Lower leg skin (tissue), 3 donors: ENCODE measurements around the gene SLC7A7.

Experiments
- CTCF ChIP-seq, 3 donors: fragments of 450-650 bp; IDR thresholded peaks; one replicate each; pipeline ENCODE4 v1.5.1; 2016; ENCODE audit warnings: antibody characterized with exemption in 3 of 3, mild to moderate bottlenecking in 3 of 3, moderate library complexity in 2 of 3
- POLR2A ChIP-seq, 2 donors: fragments of 450-650 bp; IDR thresholded peaks; one replicate each; pipeline ENCODE4 v1.6.1; 2016 to 2017; ENCODE audit warnings: antibody characterized with exemption in 2 of 2, mild to moderate bottlenecking in 1 of 2, moderate library complexity in 1 of 2

DNA sequence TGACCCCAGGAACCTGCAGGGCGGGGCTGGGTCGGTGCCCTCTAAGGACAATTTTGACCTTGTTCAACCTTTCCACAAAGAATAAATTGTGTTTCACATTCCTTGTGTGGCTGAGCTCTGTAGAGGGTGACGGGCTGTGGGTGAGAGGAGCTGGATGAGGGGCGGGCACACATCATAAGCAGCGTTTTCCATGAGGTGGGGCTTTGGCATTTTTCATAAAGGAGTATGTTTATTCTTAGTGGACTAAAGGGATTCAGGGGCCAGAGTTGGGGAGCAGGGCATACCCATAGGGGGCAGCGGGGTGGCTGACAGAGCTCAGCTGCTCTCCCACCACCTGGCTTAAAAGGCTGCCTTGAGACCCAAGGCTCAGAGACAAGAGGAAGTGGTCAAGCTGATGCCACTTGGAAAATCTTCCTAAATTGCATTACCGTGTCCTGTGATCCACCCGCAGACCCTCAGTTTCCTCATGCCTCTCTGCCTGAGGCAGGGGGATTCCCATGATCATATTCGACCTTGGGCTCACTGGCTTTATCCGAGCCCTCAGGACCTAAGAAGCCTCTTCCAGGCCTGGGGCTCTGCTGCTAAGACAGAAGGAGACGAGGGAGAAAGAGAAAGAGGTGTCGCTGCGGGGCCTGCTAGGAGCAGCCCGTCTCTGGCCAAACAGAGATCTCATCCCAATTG, 32.6 kb upstream of the SLC7A7 start:
- TF ChIP-seq CTCF (IDR thresholded peaks at IDR 0.05): no peak
- TF ChIP-seq POLR2A (IDR thresholded peaks at IDR 0.05): no peak
